HepG2 (cell line): Measurements from ENCODE around the gene TM4SF20. TPM values are rescaled to one million over a fixed set of nuclear protein-coding genes. Genes with fewer than 3 reads are reported as not detected.

Experiments
- ATAC-seq: fragments of 200-7000 bp; cut with Tn5 transposase; 3 replicates; pipeline ENCODE4 v1.9.1; 2020; ENCODE audit warnings: mild to moderate bottlenecking, moderate library complexity
- BruUV-seq: library from RNA; stranded (reverse); fragments of 400-500 nt; replicated peaks from 2 replicates; lab custom pipeline; 2021; lab: Mats Ljungman, UMichigan
- CTCF ChIA-PET: fragments of 300-600 bp; formaldehyde crosslinking; extraction: SDS; loops from one replicate; lab custom pipeline; 2021; ENCODE audit warnings: low total read pairs, inconsistent platforms, low intra/inter-chr PET ratio; lab: Yijun Ruan, JAX
- POLR2A ChIA-PET: fragments of 350-600 bp; sonication (Branson Sonifier 250); formaldehyde crosslinking; loops from one replicate; lab custom pipeline; 2020; ENCODE audit warnings: antibody characterized with exemption, inconsistent platforms; lab: Yijun Ruan, JAX
- DNase-seq: peaks from one replicate; pipeline ENCODE4 v3.0.0-alpha.2; 2015; ENCODE audit warnings: low spot score
- FAIRE-seq: peaks from 3 replicates; lab custom pipeline; 2011; peaks lifted over from hg19 to GRCh38; lab: Jason Lieb, UNC
- H2AFZ ChIP-seq: one replicate; pipeline ENCODE4 v1.6.1; 2011; ENCODE audit warnings: low read length, inconsistent platforms
- H3K27ac ChIP-seq: fragments of 300-600 bp; 3 replicates; pipeline ENCODE4 v1.8.0; 2011; ENCODE audit warnings: mixed run types, mild to moderate bottlenecking, mixed read lengths, low read length, inconsistent platforms; ENCODE audit not compliant: insufficient read depth; ENCODE audit errors: extremely low read length
- H3K27me3 ChIP-seq, 2 experiments: fragments of 200-600 bp in 1 of 2; 2 replicates in 1 of 2; 3 replicates in 1 of 2; pipeline versions ENCODE4 v1.6.0 to v1.8.0; 2011; ENCODE audit warnings: low read length in 2 of 2, mild to moderate bottlenecking in 2 of 2, moderate library complexity in 2 of 2, inconsistent platforms in 1 of 2; ENCODE audit not compliant: insufficient read depth in 2 of 2, control insufficient read depth in 1 of 2
- H3K36me3 ChIP-seq, 2 experiments: fragments of 200-600 bp in 1 of 2; replicated peaks in 1 of 2; 2 replicates in 1 of 2; 3 replicates in 1 of 2; pipeline versions ENCODE4 v1.5.1 to v1.8.0; 2011; ENCODE audit warnings: low read length in 2 of 2, inconsistent platforms in 1 of 2; ENCODE audit not compliant: insufficient read depth in 2 of 2, control insufficient read depth in 1 of 2
- H3K4me1 ChIP-seq: 2 replicates; pipeline ENCODE4 v1.5.1; 2012; ENCODE audit warnings: low read length, inconsistent platforms; ENCODE audit not compliant: insufficient read depth
- H3K4me2 ChIP-seq: 2 replicates; pipeline ENCODE4 v1.6.0; 2011; ENCODE audit warnings: low read depth, low read length, inconsistent platforms
- H3K4me3 ChIP-seq, 3 experiments: fragments of 200-600 bp in 1 of 3; sonication (generic), shearing (Covaris generic) in 1 of 3; replicated peaks in 1 of 3; 2 replicates each; pipeline ENCODE4 v1.5.1; 2011 to 2016; ENCODE audit warnings: low read length in 3 of 3, inconsistent platforms in 2 of 3, low read depth in 2 of 3, mild to moderate bottlenecking in 2 of 3, control low read depth in 1 of 3, mixed read lengths in 1 of 3; ENCODE audit not compliant: insufficient read depth in 1 of 3
- H3K79me2 ChIP-seq: one replicate; pipeline ENCODE4 v1.6.1; 2011; ENCODE audit warnings: low read length, inconsistent platforms; ENCODE audit not compliant: insufficient read depth
- H3K9ac ChIP-seq: 2 replicates; pipeline ENCODE4 v1.6.0; 2011; ENCODE audit warnings: mild to moderate bottlenecking, low read depth, low read length, inconsistent platforms; ENCODE audit not compliant: insufficient read depth
- H3K9me3 ChIP-seq: 2 replicates; pipeline ENCODE4 v1.5.1; 2012; ENCODE audit warnings: mild to moderate bottlenecking, low read length
- H4K20me1 ChIP-seq: 2 replicates; pipeline ENCODE4 v1.6.0; 2011; ENCODE audit warnings: inconsistent platforms, mild to moderate bottlenecking, low read length, moderate library complexity; ENCODE audit not compliant: insufficient read depth
- ARNTL ChIP-seq: sonication (generic); formaldehyde crosslinking; IDR thresholded peaks from 2 replicates; pipeline ENCODE4 v1.4.0; 2020; ENCODE audit warnings: mild to moderate bottlenecking, missing genetic modification reagents
- GPN1 ChIP-seq: sonication (generic); formaldehyde crosslinking; IDR thresholded peaks from 2 replicates; pipeline ENCODE4 v1.5.1; 2020; ENCODE audit warnings: missing genetic modification reagents, borderline replicate concordance
- HOXA9 ChIP-seq: sonication (generic); formaldehyde crosslinking; IDR thresholded peaks from 2 replicates; pipeline ENCODE4 v1.8.1; 2022; ENCODE audit warnings: missing genetic modification reagents, mild to moderate bottlenecking, moderate library complexity, borderline replicate concordance
- MTA1 ChIP-seq: sonication (generic); formaldehyde crosslinking; IDR thresholded peaks from 2 replicates; pipeline ENCODE4 v1.4.0; 2020; ENCODE audit warnings: missing genetic modification reagents, mild to moderate bottlenecking, borderline replicate concordance
- NR2F1 ChIP-seq, 2 experiments: fragments of 450-650 bp in 1 of 2; formaldehyde crosslinking in 1 of 2; IDR thresholded peaks; 2 replicates each; pipeline versions ENCODE4 v1.5.0 to v1.6.1; 2016 to 2020; ENCODE audit warnings: mild to moderate bottlenecking in 1 of 2, missing compliant biosample characterization in 1 of 2, missing genetic modification reagents in 1 of 2, moderate library complexity in 1 of 2
- PCBP2 ChIP-seq: fragments of 200-400 bp; formaldehyde crosslinking; optimal IDR thresholded peaks from 2 replicates; pipeline ENCODE3; 2018; ENCODE audit warnings: low read length, low read depth; ENCODE audit not compliant: poor library complexity, severe bottlenecking
- SIN3B ChIP-seq: fragments of 150-350 bp; IDR thresholded peaks from 2 replicates; pipeline ENCODE4 v1.6.1; 2014; ENCODE audit warnings: low read length
- ZNF781 ChIP-seq: sonication (generic); formaldehyde crosslinking; IDR thresholded peaks from 2 replicates; pipeline ENCODE4 v1.5.1; 2020; ENCODE audit warnings: borderline replicate concordance, mild to moderate bottlenecking, missing genetic modification reagents; ENCODE audit errors: not compliant biosample characterization
- WGBS: methylation state at CpG from one replicate; pipeline ENCODE4 v1.1.6; 2017; ENCODE audit warnings: low lambda C conversion rate; 5-methylcytosine and 5-hydroxymethylcytosine counted together
- in situ Hi-C: cut with HindIII; loops from 2 replicates; pipeline ENCODE4 v1.10.0; 2017; ENCODE audit warnings: low pct_unique_long_range_greater_than_20kb; ENCODE audit not compliant: extremely low pct_ligation_motif_present
- intact Hi-C: fragments of 100-400 bp; cut with micrococcal nuclease; formaldehyde crosslinking; loops from one replicate; pipeline ENCODE4 v1.10.0; 2022; ENCODE audit not compliant: unreplicated experiment
- polyA plus RNA-seq, 8 experiments: library from polyadenylated mRNA; depleted of rRNA in 3 of 8; stranded (reverse) in 7 of 8; unstranded in 1 of 8; fragments of >200 nt; fragmentation: Illumina TruSeq in 4 of 8; extraction: Trizol in 4 of 8; gene quantifications; 2 replicates each; pipeline versions ENCODE4 v1.2.1 to v1.2.3, GENCODE V29; 2011 to 2016; ENCODE audit warnings: low read depth in 4 of 8, missing spikeins in 1 of 8, mixed read lengths in 1 of 8; ENCODE audit not compliant: insufficient read depth in 1 of 8
- total RNA-seq, 5 experiments: library from RNA; depleted of rRNA; stranded (reverse); fragments of >200 nt; fragmentation: Illumina TruSeq; extraction: Trizol; gene quantifications; 2 replicates each; pipeline ENCODE4 v1.2.3, GENCODE V29; 2016; ENCODE audit warnings: low read depth in 1 of 5
- TF ChIP-seq, protein P1 (sequence below): sonication (generic); formaldehyde crosslinking; IDR thresholded peaks from 2 replicates; pipeline ENCODE4 v1.5.1; 2020; ENCODE audit warnings: mild to moderate bottlenecking, missing genetic modification reagents, moderate library complexity
- TF ChIP-seq, protein P2 (sequence below): sonication (generic); formaldehyde crosslinking; IDR thresholded peaks from 2 replicates; pipeline ENCODE4 v1.4.0; 2020; ENCODE audit warnings: missing genetic modification reagents

Gene TM4SF20
- total and polyA plus RNA-seq, 2 of the 13 experiments (the other 11 are each of a cell fraction or from before 2014, with no cell fraction given): not detected

DNA sequence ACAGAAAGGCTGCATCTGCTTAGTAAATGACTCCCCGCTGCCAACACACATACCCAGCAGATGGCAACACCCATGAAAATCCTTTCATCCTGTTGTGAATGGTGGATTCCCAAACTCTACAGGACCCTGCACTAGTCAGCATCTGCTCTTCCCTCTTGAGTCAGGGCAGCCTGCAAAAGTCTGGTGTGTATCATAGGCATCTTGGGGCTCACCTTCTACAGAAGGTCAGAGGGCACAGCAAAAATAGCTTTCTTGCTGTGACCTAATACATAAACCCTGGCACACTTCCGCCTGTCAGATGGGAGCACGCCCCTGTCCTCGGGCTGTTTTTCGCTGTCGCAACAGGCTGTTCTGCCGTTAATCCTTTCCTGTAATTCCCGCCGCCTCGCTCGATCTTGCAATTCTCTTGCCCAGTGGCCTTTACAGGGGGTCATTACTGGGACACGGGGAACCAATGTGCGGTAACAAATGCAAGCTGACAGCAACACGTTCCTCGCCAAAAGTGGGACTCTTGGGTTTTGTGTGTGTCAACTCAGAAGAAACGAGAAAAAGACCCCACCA is 28.6 kb upstream of the TM4SF20 start:
- BruUV-seq: no TSS peak
- Histone ChIP-seq H3K27me3 (no peaks in the 10 kb centered on the region), H3K79me2 (no peaks in the 10 kb centered on the region), H3K4me2 (no peak overlapping the region), H3K4me1 (peaks cover 25% of the 10 kb centered on the region), H4K20me1 (no peaks in the 10 kb centered on the region), H3K27ac (no peak overlapping the region), H3K4me3 (no peak overlapping the region), H3K9me3 (no peaks in the 10 kb centered on the region), H3K36me3 (no peaks in the 10 kb centered on the region), H2AFZ (no peak overlapping the region), H3K9ac (no peak overlapping the region)
- DNase-seq: no peak
- no peak for ATAC-seq
- in situ Hi-C loops: loop anchor here (5.0 to 10.0 kb wide), 2 partner anchors 60 to 247 kb away; no protein-coding TSS in a partner anchor
- intact Hi-C loops: loop anchor here (5.0 kb wide), 1 partner anchor 245 kb away; no protein-coding TSS in a partner anchor
- TF ChIP-seq SIN3B: no peak
- TF ChIP-seq GPN1: no peak
- TF ChIP-seq, protein P1, sequence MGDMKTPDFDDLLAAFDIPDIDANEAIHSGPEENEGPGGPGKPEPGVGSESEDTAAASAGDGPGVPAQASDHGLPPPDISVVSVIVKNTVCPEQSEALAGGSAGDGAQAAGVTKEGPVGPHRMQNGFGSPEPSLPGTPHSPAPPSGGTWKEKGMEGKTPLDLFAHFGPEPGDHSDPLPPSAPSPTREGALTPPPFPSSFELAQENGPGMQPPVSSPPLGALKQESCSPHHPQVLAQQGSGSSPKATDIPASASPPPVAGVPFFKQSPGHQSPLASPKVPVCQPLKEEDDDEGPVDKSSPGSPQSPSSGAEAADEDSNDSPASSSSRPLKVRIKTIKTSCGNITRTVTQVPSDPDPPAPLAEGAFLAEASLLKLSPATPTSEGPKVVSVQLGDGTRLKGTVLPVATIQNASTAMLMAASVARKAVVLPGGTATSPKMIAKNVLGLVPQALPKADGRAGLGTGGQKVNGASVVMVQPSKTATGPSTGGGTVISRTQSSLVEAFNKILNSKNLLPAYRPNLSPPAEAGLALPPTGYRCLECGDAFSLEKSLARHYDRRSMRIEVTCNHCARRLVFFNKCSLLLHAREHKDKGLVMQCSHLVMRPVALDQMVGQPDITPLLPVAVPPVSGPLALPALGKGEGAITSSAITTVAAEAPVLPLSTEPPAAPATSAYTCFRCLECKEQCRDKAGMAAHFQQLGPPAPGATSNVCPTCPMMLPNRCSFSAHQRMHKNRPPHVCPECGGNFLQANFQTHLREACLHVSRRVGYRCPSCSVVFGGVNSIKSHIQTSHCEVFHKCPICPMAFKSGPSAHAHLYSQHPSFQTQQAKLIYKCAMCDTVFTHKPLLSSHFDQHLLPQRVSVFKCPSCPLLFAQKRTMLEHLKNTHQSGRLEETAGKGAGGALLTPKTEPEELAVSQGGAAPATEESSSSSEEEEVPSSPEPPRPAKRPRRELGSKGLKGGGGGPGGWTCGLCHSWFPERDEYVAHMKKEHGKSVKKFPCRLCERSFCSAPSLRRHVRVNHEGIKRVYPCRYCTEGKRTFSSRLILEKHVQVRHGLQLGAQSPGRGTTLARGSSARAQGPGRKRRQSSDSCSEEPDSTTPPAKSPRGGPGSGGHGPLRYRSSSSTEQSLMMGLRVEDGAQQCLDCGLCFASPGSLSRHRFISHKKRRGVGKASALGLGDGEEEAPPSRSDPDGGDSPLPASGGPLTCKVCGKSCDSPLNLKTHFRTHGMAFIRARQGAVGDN (CRISPR knock-in tag): no peak
- TF ChIP-seq NR2F1 (CRISPR knock-in tag; IDR thresholded peaks at IDR 0.05): no peak
- TF ChIP-seq ZNF781 (CRISPR knock-in tag): no peak
- TF ChIP-seq, protein P2, sequence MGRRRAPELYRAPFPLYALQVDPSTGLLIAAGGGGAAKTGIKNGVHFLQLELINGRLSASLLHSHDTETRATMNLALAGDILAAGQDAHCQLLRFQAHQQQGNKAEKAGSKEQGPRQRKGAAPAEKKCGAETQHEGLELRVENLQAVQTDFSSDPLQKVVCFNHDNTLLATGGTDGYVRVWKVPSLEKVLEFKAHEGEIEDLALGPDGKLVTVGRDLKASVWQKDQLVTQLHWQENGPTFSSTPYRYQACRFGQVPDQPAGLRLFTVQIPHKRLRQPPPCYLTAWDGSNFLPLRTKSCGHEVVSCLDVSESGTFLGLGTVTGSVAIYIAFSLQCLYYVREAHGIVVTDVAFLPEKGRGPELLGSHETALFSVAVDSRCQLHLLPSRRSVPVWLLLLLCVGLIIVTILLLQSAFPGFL (CRISPR knock-in tag): no peak
- TF ChIP-seq ARNTL (CRISPR knock-in tag): no peak
- TF ChIP-seq PCBP2: no peak
- no peak for TF ChIP-seq MTA1 (CRISPR knock-in tag)
- TF ChIP-seq HOXA9 (CRISPR knock-in tag): no peak
- WGBS: 91% methylated on average over 16 of the region's 16 CpGs
- CTCF ChIA-PET: no interaction called here
- POLR2A ChIA-PET: interaction anchor here (1.2 to 1.8 kb wide), 2 partner anchors 12 to 59 kb away, joined by 3 to 6 read pairs; no protein-coding TSS in a partner anchor
- no peak for FAIRE-seq
